HG03280 (cell line): ENCODE results near the gene DNAH14.
"Not testable (repeated sequence)": the region's sequence is repeated elsewhere in the genome, so short reads cannot be mapped to it uniquely, and the experiment has no call there.

Experiments used
- ATAC-seq: cut with Tn5 transposase; IDR thresholded peaks from one replicate; pipeline ENCODE4 v1.9.1; 2021; ENCODE audit warnings: mild to moderate bottlenecking, moderate library complexity; ENCODE audit not compliant: unreplicated experiment

The DNAH14 gene

GRCh38 chr1:224989615-224990014 lies 60.1 kb downstream of the DNAH14 start:
- no peak for ATAC-seq

- ATAC-seq, result not testable (repeated sequence)
These were observed 62.1 kb downstream of the DNAH14 start for GRCh38 chr1:224991550-224991949.

- no peak for ATAC-seq
These were observed 66.1 kb downstream of the DNAH14 start for GRCh38 chr1:224995602-224996001.

- ATAC-seq, result no peak
These were observed 66.8 kb downstream of the DNAH14 start for GRCh38 chr1:224996266-224996665.

- ATAC-seq, result no peak
These were observed 68.7 kb downstream of the DNAH14 start for GRCh38 chr1:224998185-224998584.

GRCh38 chr1:225004396-225004795 lies 74.9 kb downstream of the DNAH14 start:
- ATAC-seq, result no peak

GRCh38 chr1:225006352-225006751 lies 76.9 kb downstream of the DNAH14 start:
- not testable (repeated sequence) for ATAC-seq

GRCh38 chr1:225008050-225008449 lies 78.6 kb downstream of the DNAH14 start:
- ATAC-seq, result not testable (repeated sequence)

- no peak for ATAC-seq
These were observed 91.6 kb downstream of the DNAH14 start for GRCh38 chr1:225021037-225021436.

GRCh38 chr1:225026701-225027100 lies 97.2 kb downstream of the DNAH14 start:
- ATAC-seq, result no peak

- not testable (repeated sequence) for ATAC-seq
These were observed 107.0 kb downstream of the DNAH14 start for GRCh38 chr1:225036441-225036840.

- ATAC-seq, result no peak
These were observed 112.8 kb downstream of the DNAH14 start for GRCh38 chr1:225042263-225042662.

GRCh38 chr1:225044258-225044657 lies 114.8 kb downstream of the DNAH14 start:
- ATAC-seq, result no peak

GRCh38 chr1:225049594-225049993 lies 120.1 kb downstream of the DNAH14 start:
- no peak for ATAC-seq

GRCh38 chr1:225063722-225064121 lies 134.2 kb downstream of the DNAH14 start:
- no peak for ATAC-seq

GRCh38 chr1:225070972-225071371 lies 141.5 kb downstream of the DNAH14 start:
- no peak for ATAC-seq

- ATAC-seq, result no peak
These were observed 167.7 kb downstream of the DNAH14 start for GRCh38 chr1:225097175-225097574.

GRCh38 chr1:225111000-225111399 lies 181.5 kb downstream of the DNAH14 start:
- ATAC-seq, result no peak

- ATAC-seq, result no peak
These were observed 183.8 kb downstream of the DNAH14 start for GRCh38 chr1:225113265-225113664.

- ATAC-seq, result no peak
These were observed 185.0 kb downstream of the DNAH14 start for GRCh38 chr1:225114354-225114990.

GRCh38 chr1:225119307-225119706 lies 189.8 kb downstream of the DNAH14 start:
- ATAC-seq, result no peak

GRCh38 chr1:225121095-225121494 lies 191.6 kb downstream of the DNAH14 start:
- ATAC-seq, result no peak

- ATAC-seq, result no peak
These were observed 202.4 kb downstream of the DNAH14 start for GRCh38 chr1:225131869-225132268.
